ENCODE data around the gene B9D1. TPM values are rescaled to one million over a fixed set of nuclear protein-coding genes. Genes with fewer than 3 reads are reported as not detected.

The B9D1 gene
- total RNA-seq, 2 experiments from 2014 or later = 21.1 to 38.1 TPM

DNA sequence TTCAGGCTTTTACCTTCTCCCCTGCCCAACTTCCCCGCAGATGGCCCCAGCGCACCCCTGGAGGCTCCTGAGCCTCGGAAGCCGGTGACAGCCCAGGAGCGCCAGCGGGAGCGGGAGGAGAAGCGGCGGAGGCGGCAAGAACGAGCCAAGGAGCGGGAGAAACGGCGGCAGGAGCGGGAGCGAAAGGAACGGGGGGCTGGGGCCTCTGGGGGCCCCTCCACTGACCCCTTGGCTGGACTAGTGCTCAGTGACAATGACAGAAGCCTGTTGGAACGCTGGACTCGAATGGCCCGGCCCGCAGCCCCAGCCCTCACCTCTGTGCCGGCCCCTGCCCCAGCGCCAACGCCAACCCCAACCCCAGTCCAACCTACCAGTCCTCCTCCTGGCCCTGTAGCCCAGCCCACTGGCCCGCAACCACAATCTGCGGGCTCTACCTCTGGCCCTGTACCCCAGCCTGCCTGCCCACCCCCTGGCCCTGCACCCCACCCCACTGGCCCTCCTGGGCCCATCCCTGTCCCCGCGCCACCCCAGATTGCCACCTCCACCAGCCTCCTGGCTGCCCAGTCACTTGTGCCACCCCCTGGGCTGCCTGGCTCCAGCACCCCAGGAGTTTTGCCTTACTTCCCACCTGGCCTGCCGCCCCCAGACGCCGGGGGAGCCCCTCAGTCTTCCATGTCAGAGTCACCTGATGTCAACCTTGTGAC lies 19.4 kb upstream of the B9D1 start:
- Histone ChIP-seq H2AFZ (ENCODE audit: low read length) (no peak overlapping the region), H3K79me2 (ENCODE audit: insufficient read depth, low read depth, low read length) (peaks cover 4% of the 10 kb centered on the region; the same call in 1 of the 2 replicates), H3K4me3 (ENCODE audit: low read depth, low read length, poor library complexity, severe bottlenecking) (no peak overlapping the region), H3K27ac (ENCODE audit: low read depth, low read length, poor library complexity, severe bottlenecking) (no peak overlapping the region), H3K36me3 (ENCODE audit: insufficient read depth, low read length) (peaks cover 33% of the 10 kb centered on the region; the same call in 1 of the 2 replicates), H4K20me1 (ENCODE audit: insufficient read depth, low read length) (no peaks in the 10 kb centered on the region), H3K4me1 (ENCODE audit: insufficient read depth, low read length, poor library complexity, severe bottlenecking) (peaks cover 9% of the 10 kb centered on the region), H3K4me2 (ENCODE audit: low read length) (no peak overlapping the region), H3K9me3 (ENCODE audit: low read length) (no peaks in the 10 kb centered on the region), H3K9me2 (ENCODE audit: insufficient read depth, low read length) (no peaks in the 10 kb centered on the region)
- TF ChIP-seq, protein P1, sequence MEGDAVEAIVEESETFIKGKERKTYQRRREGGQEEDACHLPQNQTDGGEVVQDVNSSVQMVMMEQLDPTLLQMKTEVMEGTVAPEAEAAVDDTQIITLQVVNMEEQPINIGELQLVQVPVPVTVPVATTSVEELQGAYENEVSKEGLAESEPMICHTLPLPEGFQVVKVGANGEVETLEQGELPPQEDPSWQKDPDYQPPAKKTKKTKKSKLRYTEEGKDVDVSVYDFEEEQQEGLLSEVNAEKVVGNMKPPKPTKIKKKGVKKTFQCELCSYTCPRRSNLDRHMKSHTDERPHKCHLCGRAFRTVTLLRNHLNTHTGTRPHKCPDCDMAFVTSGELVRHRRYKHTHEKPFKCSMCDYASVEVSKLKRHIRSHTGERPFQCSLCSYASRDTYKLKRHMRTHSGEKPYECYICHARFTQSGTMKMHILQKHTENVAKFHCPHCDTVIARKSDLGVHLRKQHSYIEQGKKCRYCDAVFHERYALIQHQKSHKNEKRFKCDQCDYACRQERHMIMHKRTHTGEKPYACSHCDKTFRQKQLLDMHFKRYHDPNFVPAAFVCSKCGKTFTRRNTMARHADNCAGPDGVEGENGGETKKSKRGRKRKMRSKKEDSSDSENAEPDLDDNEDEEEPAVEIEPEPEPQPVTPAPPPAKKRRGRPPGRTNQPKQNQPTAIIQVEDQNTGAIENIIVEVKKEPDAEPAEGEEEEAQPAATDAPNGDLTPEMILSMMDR (conservative IDR thresholded peaks at IDR 0.05; ENCODE audit: low read length) = no peak
- TF ChIP-seq EZH2phosphoT487 (IDR thresholded peaks at IDR 0.05; ENCODE audit: borderline replicate concordance, low read depth, low read length) = no peak
- ChIA-PET POLR2A (no interaction called here), CTCF (ENCODE audit: unreplicated experiment) (no interaction called here)
- no peak for DNase-seq (ENCODE audit: low spot score)
- intact Hi-C loops (cut with micrococcal nuclease; ENCODE audit: unreplicated experiment) = no loop called here
- no TSS peak for BruUV-seq (replicated peaks)

GRCh38 chr17:19381361-19381740 lies 18.8 kb upstream of the B9D1 start:
- POLR2A ChIA-PET = no interaction called here
- TF ChIP-seq, protein P1 (conservative IDR thresholded peaks at IDR 0.05; ENCODE audit: low read length) = no peak
- TF ChIP-seq EZH2phosphoT487 (IDR thresholded peaks at IDR 0.05; ENCODE audit: borderline replicate concordance, low read depth, low read length) = no peak
- intact Hi-C loops (cut with micrococcal nuclease; ENCODE audit: unreplicated experiment) = no loop called here
- H3K36me3 ChIP-seq (ENCODE audit: insufficient read depth, low read length) = peaks cover 33% of the 10 kb centered on the region; the same call in 1 of the 2 replicates
- H3K4me1 ChIP-seq (ENCODE audit: insufficient read depth, low read length, poor library complexity, severe bottlenecking) = peaks cover 14% of the 10 kb centered on the region
- H3K9me3 ChIP-seq (ENCODE audit: low read length) = no peaks in the 10 kb centered on the region
- no peak for DNase-seq (ENCODE audit: low spot score)
- CTCF ChIA-PET (ENCODE audit: unreplicated experiment) = no interaction called here
- H3K9me2 ChIP-seq (ENCODE audit: insufficient read depth, low read length) = no peaks in the 10 kb centered on the region
- no peak overlapping the region for H3K4me2 ChIP-seq (ENCODE audit: low read length)
- no peak overlapping the region for H3K4me3 ChIP-seq (ENCODE audit: low read depth, low read length, poor library complexity, severe bottlenecking)
- H2AFZ ChIP-seq (ENCODE audit: low read length) = no peak overlapping the region
- peaks cover 7% of the 10 kb centered on the region; the same call in 1 of the 2 replicates for H3K79me2 ChIP-seq (ENCODE audit: insufficient read depth, low read depth, low read length)
- no peaks in the 10 kb centered on the region for H4K20me1 ChIP-seq (ENCODE audit: insufficient read depth, low read length)
- no peak overlapping the region for H3K27ac ChIP-seq (ENCODE audit: low read depth, low read length, poor library complexity, severe bottlenecking)
- BruUV-seq (replicated peaks) = no TSS peak

Data from OCI-LY7 (cell line).